Fibroblast of the aortic adventitia (primary cell): ENCODE measurements around the gene RWDD1. TPM values are rescaled to one million over a fixed set of nuclear protein-coding genes. Genes with fewer than 3 reads are reported as not detected.

Source experiments
- DNase-seq: peaks from one replicate; pipeline ENCODE4 v3.0.0-alpha.2; 2010; ENCODE audit warnings: low read depth
- H3K4me3 ChIP-seq: 2 replicates; pipeline ENCODE4 v1.5.1; 2011; ENCODE audit warnings: low read depth, mild to moderate bottlenecking, control low read depth, low read length, moderate library complexity
- CTCF ChIP-seq: IDR thresholded peaks from 2 replicates; pipeline ENCODE4 v1.5.1; 2011; ENCODE audit warnings: mild to moderate bottlenecking, low read length, control low read depth, inconsistent platforms; ENCODE audit not compliant: insufficient read depth
- total RNA-seq: library from RNA; depleted of rRNA; stranded (reverse); fragments of >200 nt; gene quantifications from 2 replicates; pipeline ENCODE4 v1.2.3, GENCODE V29; 2012; ENCODE audit warnings: low replicate concordance

Gene RWDD1
- total RNA-seq, 1 donor: 66.9 TPM

- no peak for TF ChIP-seq CTCF
- DNase-seq: no peak
- no peak overlapping the region for H3K4me3 ChIP-seq
Measured at GRCh38 chr6:116577486-116577885, 6.2 kb downstream of the RWDD1 start.

GRCh38 chr6:116578335-116578734, 7.0 kb downstream of the RWDD1 start:
- no peak for DNase-seq
- no peak overlapping the region for H3K4me3 ChIP-seq
- TF ChIP-seq CTCF: no peak

GRCh38 chr6:116579143-116579542, 7.8 kb downstream of the RWDD1 start:
- H3K4me3 ChIP-seq: no peak overlapping the region
- TF ChIP-seq CTCF: no peak
- DNase-seq: no peak

GRCh38 chr6:116580198-116580597, 8.9 kb downstream of the RWDD1 start:
- H3K4me3 ChIP-seq: no peak overlapping the region
- peak; percentile 62 for DNase-seq
- TF ChIP-seq CTCF: no peak

GRCh38 chr6:116586276-116586675, 15.0 kb downstream of the RWDD1 start:
- DNase-seq: no peak
- no peak overlapping the region for H3K4me3 ChIP-seq
- TF ChIP-seq CTCF: no peak

GRCh38 chr6:116586738-116587137, 15.4 kb downstream of the RWDD1 start:
- TF ChIP-seq CTCF: no peak
- no peak for DNase-seq
- H3K4me3 ChIP-seq: no peak overlapping the region

- H3K4me3 ChIP-seq: no peak overlapping the region
- no peak for TF ChIP-seq CTCF
- DNase-seq: no peak
Measured at GRCh38 chr6:116595247-116595646, 23.9 kb downstream of the RWDD1 start.
